Measurements from ENCODE around the gene UGT1A9.

The UGT1A9 gene

DNA sequence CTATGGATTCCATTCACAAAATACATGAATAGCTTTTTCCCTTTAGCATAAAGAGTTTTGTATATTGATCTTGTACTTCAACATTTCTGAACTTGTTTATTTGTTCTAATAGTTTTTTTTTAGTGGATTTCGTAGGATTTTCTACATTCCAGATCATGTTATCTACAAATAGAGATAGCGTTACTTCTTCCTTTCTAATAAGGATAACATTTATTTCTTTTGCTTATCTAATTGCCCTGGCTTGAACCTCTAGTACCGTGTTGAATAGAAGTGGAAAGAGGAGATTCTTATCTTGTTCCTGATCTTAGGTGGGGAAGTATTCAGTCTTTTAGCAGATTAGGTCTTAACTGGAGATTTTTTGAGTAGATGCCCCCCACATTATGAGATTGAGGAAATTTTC, 30.5 kb downstream of the UGT1A9 start:
- TF ChIP-seq, protein P1, sequence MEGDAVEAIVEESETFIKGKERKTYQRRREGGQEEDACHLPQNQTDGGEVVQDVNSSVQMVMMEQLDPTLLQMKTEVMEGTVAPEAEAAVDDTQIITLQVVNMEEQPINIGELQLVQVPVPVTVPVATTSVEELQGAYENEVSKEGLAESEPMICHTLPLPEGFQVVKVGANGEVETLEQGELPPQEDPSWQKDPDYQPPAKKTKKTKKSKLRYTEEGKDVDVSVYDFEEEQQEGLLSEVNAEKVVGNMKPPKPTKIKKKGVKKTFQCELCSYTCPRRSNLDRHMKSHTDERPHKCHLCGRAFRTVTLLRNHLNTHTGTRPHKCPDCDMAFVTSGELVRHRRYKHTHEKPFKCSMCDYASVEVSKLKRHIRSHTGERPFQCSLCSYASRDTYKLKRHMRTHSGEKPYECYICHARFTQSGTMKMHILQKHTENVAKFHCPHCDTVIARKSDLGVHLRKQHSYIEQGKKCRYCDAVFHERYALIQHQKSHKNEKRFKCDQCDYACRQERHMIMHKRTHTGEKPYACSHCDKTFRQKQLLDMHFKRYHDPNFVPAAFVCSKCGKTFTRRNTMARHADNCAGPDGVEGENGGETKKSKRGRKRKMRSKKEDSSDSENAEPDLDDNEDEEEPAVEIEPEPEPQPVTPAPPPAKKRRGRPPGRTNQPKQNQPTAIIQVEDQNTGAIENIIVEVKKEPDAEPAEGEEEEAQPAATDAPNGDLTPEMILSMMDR (conservative IDR thresholded peaks at IDR 0.05; ENCODE audit: low read length), result no peak
- DNase-seq (ENCODE audit: low read depth), result no peak
- H3K4me3 ChIP-seq (ENCODE audit: low read length), result no peak overlapping the region

DNA sequence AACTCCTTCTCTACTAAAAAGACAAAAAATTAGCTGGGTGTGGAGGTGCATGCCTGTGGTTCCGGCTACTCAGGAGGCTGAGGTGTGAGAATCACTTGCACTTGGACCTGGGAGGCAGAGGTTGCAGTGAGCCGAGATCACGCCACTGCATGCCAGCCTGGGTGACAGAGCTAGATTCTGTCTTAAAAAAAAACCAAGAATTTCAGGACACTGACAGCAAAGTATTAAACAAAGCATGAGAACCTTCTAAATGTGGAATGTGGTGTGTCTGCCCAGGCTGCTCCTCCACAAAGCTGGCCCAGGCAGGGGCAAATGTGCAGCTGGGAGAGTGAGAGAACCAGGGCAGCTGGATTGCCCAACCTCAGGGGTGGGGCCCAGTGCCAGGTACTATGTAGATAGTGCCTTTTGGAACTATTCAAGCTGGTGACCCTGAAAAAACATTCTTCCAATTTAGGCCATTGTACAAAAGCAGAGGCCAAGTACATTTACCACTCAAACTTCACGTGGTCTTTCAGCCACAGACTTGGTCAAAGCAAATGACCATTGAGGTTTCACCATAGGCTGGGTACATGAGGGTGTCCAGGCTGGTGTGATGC, 34.3 kb downstream of the UGT1A9 start:
- peak; percentile 20 for DNase-seq (ENCODE audit: low read depth)
- no peak overlapping the region for H3K4me3 ChIP-seq (ENCODE audit: low read length)
- TF ChIP-seq, protein P1 (conservative IDR thresholded peaks at IDR 0.05; ENCODE audit: low read length), result no peak

DNA sequence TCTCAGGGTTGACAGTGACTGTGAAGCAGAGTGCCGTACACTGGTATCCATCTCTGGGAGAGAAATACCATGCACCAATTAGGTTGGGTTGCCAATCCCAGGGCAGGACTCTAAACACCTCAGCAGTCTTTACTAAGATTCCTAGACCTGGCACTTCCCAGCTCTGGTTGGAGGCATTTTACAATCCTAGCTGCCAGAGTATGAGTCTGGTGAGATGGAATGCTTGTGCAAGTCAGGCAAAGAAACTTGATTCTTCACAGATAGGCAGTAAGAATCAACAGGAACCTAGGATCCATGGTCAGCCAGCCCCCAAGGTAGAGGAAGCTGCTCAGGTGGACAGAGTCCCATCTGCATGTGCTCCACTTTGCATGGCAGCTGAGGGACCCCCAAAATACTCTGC, 35.0 kb downstream of the UGT1A9 start:
- TF ChIP-seq, protein P1 (conservative IDR thresholded peaks at IDR 0.05; ENCODE audit: low read length), result no peak

DNA sequence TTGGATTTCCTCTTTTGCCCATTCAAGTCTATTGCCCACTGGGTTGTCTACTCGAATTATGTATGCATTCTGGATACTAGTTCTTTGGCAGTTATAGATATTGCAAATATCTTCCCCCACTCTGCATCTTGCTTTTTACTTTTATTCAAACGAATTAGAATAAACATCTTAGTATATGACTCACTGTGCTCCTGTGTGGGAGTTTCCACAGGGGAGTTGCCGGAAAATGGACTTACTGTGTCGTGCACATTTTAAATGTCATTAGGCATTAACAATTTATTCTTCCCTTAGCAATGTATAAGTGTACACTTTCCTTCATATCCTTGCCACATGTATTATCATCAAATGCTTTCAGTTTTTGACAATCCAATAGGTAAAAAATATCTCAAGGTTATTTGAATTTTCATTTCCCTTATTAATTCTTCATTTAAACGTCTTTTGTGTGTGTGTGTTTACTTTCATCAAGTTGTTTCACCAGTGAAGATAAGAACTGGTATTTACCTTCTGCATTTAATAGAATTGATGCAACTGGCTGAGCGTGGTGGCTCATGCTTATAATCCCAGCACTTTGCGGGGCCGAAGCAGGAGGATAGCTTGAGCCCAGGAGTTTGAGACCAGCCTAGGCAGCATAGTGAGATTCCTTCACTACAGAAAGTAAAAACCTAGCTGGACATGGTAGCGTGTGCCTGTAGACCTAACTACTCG, 36.4 kb downstream of the UGT1A9 start:
- TF ChIP-seq, protein P1 (conservative IDR thresholded peaks at IDR 0.05; ENCODE audit: low read length), result no peak
- DNase-seq (ENCODE audit: low read depth), result no peak
- H3K4me3 ChIP-seq (ENCODE audit: low read length), result no peak overlapping the region

More for the DNA sequence above, 35.0 kb downstream of the UGT1A9 start:
- no peak overlapping the region for H3K4me3 ChIP-seq (ENCODE audit: low read length)
- DNase-seq (ENCODE audit: low read depth), result peak; percentile 20

DNA sequence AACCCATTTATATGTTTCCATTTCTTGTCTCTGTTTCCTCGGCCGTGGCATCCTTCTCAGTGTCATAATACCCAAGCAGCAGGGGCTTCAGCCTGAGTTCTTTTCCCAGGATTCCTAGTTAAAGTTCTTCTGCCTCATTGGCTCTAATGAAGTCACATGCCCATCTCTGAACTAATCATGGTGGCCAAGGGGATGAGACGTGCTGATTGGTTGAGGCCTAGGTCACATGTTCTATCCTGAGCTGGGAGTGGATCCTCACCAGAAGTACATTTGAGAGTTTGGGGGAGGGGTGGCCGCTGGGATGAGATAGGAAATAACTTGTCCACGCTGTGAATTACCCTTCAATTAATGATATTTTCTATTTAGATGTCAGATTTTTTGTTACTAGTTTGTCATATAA, 37.2 kb downstream of the UGT1A9 start:
- TF ChIP-seq, protein P1 (conservative IDR thresholded peaks at IDR 0.05; ENCODE audit: low read length), result no peak
- H3K4me3 ChIP-seq (ENCODE audit: low read length), result no peak overlapping the region
- DNase-seq (ENCODE audit: low read depth), result no peak

DNA sequence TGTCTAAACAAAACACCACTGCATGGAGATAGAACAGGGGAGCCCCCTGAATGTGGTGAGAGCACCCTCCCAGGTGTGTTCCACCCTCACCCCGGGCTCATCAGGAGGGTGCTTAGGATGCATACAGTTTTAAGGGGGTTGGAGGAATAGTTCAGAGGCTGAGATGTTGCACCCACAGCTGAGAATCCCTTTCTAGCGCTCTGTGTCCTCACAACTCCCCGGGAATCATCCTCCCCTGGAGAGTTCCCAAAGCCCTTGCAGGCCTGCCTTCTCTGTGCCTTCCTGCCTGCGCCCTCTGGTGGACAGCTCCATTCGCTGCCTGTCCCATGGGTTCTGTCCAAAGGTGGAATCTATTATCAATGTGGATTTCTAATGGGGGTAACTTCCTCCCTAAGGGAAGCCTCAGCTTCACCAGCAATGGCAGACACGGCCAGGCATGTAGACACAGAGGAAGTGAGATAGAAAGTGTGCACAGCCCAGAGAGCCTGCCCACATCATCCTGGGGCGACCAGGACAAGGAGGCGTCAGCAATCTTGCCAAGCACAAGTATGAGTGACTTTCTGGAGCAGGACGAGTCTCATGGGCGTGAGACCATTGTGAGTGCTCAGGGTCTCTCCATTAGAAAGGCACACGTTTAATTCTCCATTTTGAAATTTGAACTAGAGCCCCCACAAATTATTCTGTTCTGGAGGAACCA, 39.8 kb downstream of the UGT1A9 start:
- DNase-seq (ENCODE audit: low read depth), result peak; percentile 68
- TF ChIP-seq, protein P1 (conservative IDR thresholded peaks at IDR 0.05; ENCODE audit: low read length), result peak; percentile 94
- no peak overlapping the region for H3K4me3 ChIP-seq (ENCODE audit: low read length)
